Activated T-cell treated with anti-CD3 and anti-CD28 coated beads for 1 hour (primary cell): ENCODE measurements around the gene PTPRJ.

Experiments used
- DNase-seq: peaks from one replicate; pipeline ENCODE4 v3.0.0-alpha.2; 2020; ENCODE audit warnings: low read depth

Gene PTPRJ

GRCh38 chr11:48094643-48095339 lies 114.4 kb downstream of the PTPRJ start:
- no peak for DNase-seq

- DNase-seq = no peak
Observed at GRCh38 chr11:48095779-48096470, 115.6 kb downstream of the PTPRJ start.

- no peak for DNase-seq
Observed at GRCh38 chr11:48096588-48097525, 116.5 kb downstream of the PTPRJ start.

- DNase-seq = no peak
Observed at GRCh38 chr11:48098024-48098423, 117.7 kb downstream of the PTPRJ start.

- DNase-seq = no peak
Observed at GRCh38 chr11:48099916-48100446, 119.6 kb downstream of the PTPRJ start.

GRCh38 chr11:48101044-48101733 lies 120.8 kb downstream of the PTPRJ start:
- DNase-seq = no peak

GRCh38 chr11:48101958-48102357 lies 121.6 kb downstream of the PTPRJ start:
- no peak for DNase-seq

- DNase-seq = no peak
Observed at GRCh38 chr11:48103621-48104567, 123.5 kb downstream of the PTPRJ start.

- DNase-seq = no peak
Observed at GRCh38 chr11:48104568-48104924, 124.2 kb downstream of the PTPRJ start.

GRCh38 chr11:48105096-48105990 lies 125.0 kb downstream of the PTPRJ start:
- no peak for DNase-seq

- DNase-seq = no peak
Observed at GRCh38 chr11:48106166-48106565, 125.8 kb downstream of the PTPRJ start.

- no peak for DNase-seq
Observed at GRCh38 chr11:48107188-48107704, 126.9 kb downstream of the PTPRJ start.

- no peak for DNase-seq
Observed at GRCh38 chr11:48108231-48109045, 128.1 kb downstream of the PTPRJ start.

GRCh38 chr11:48109046-48109666 lies 128.8 kb downstream of the PTPRJ start:
- DNase-seq = no peak

GRCh38 chr11:48110509-48110766 lies 130.1 kb downstream of the PTPRJ start:
- DNase-seq = no peak

- no peak for DNase-seq
Observed at GRCh38 chr11:48111891-48112290, 131.5 kb downstream of the PTPRJ start.

GRCh38 chr11:48114740-48115139 lies 134.4 kb downstream of the PTPRJ start:
- DNase-seq = no peak
